Heart left ventricle (tissue), 16 donors: Measurements from ENCODE around the gene HACD2. TPM values are rescaled to one million over a fixed set of nuclear protein-coding genes. Genes with fewer than 3 reads are reported as not detected.

Experiments
- ATAC-seq, 4 donors: fragments of 200-7000 bp; cut with Tn5 transposase; one replicate each; pipeline ENCODE4 v1.9.1; 2020 to 2022; ENCODE audit warnings: moderate library complexity in 4 of 4, mild to moderate bottlenecking in 3 of 4, moderate number of reproducible peaks in 1 of 4
- DNase-seq, 5 donors: peaks; one replicate each; pipeline ENCODE4 v3.0.0-alpha.2; 2020
- H3K27ac ChIP-seq, 12 donors: fragments of 200-600 bp; sonication (generic) in 4 of 12; one replicate each; pipeline versions ENCODE4 v1.5.0 to v1.8.0; 2016 to 2022; ENCODE audit warnings: mild to moderate bottlenecking in 2 of 12
- H3K27me3 ChIP-seq, 9 donors: fragments of 200-600 bp; sonication (generic) in 2 of 9; one replicate each; pipeline versions ENCODE4 v1.5.1 to v1.8.0; 2016 to 2022; ENCODE audit warnings: mild to moderate bottlenecking in 3 of 9
- H3K36me3 ChIP-seq, 9 donors: fragments of 200-600 bp; sonication (generic) in 2 of 9; one replicate each; pipeline versions ENCODE4 v1.5.0 to v1.8.0; 2018 to 2022; ENCODE audit warnings: mild to moderate bottlenecking in 2 of 9
- H3K4me1 ChIP-seq, 12 donors: fragments of 200-600 bp; sonication (generic) in 4 of 12; one replicate each; pipeline versions ENCODE4 v1.5.0 to v1.8.0; 2016 to 2022; ENCODE audit warnings: mild to moderate bottlenecking in 3 of 12
- H3K4me3 ChIP-seq, 12 donors: fragments of 200-600 bp; sonication (generic) in 4 of 12; one replicate each; pipeline versions ENCODE4 v1.5.0 to v1.8.0; 2017 to 2022; ENCODE audit warnings: mild to moderate bottlenecking in 9 of 12, moderate library complexity in 4 of 12
- H3K9me3 ChIP-seq, 12 donors: fragments of 200-600 bp; sonication (generic) in 4 of 12; one replicate each; pipeline versions ENCODE4 v1.5.0 to v1.8.0; 2016 to 2022; ENCODE audit warnings: mild to moderate bottlenecking in 1 of 12
- POLR2A ChIP-seq, 2 donors: fragments of 450-650 bp; IDR thresholded peaks; one replicate each; pipeline ENCODE4 v1.6.1; 2017; ENCODE audit warnings: antibody characterized with exemption in 2 of 2, mild to moderate bottlenecking in 2 of 2, moderate library complexity in 2 of 2
- WGBS, 4 donors: extraction: QIAGEN DNeasy Blood & Tissue Kit in 2 of 4; methylation state at CpG; one replicate each; pipeline versions ENCODE4 v1.1.5 to v1.1.7; 2013 to 2018; 5-methylcytosine and 5-hydroxymethylcytosine counted together
- intact Hi-C, 10 donors: fragments of 100-400 bp; cut with DNase I; formaldehyde crosslinking; loops; one replicate each; pipeline versions ENCODE4 v1.11.1 to v1.14.2; 2022
- polyA plus RNA-seq, 2 donors: library from polyadenylated mRNA; stranded (reverse); fragments of 200-250 nt; gene quantifications; one replicate each; pipeline ENCODE4 v1.2.3, GENCODE V29; 2013
- total RNA-seq, 9 donors: library from RNA; depleted of rRNA in 2 of 9; stranded (reverse); fragments of >200 nt in 2 of 9; fragmentation: NEBNext Ultra II Directional in 3 of 9; extraction: Animal tissue kit (Norgen Biotek cat#: 25700) in 3 of 9; gene quantifications; one replicate each; pipeline versions ENCODE4 v1.1.0 to v1.2.4, GENCODE V29; 2016 to 2023
- TF ChIP-seq, protein P1 (sequence below), 12 donors: fragments of 200-600 bp; sonication (generic) in 4 of 12; IDR thresholded peaks; one replicate each; pipeline versions ENCODE4 v1.5.0 to v1.8.0; 2018 to 2022; ENCODE audit warnings: antibody characterized with exemption in 12 of 12, mild to moderate bottlenecking in 5 of 12
- donor health status: ischemic (EF 13 %, LVEDD 7.1; RV severe dilation, severe dysfunction).
- donor health status: healthy with polysubstance abuse.
- donor health status: DM: no; HTN: yes; CAD: no.
- donor health status: DM: no; HTN: no; CAD: no.
- donor health status: ischemic (EF 25% LVEDD 6.9; RV normal size, moderate dysfunction).
- donor health status: ischemic (EF 25% LVEDD 5.7; RV mildly dilated, moderate dysfunction).
- donor health status: healthy.
- donor health status: DM: yes; HTN: yes; CAD: no.
- donor health status: ischemic (EF 35%, LVEDD 5.7; RV mildly dilated, moderate dysfunction).
- donor health status: nonischemic (EF 11% LVEDD 7.7; RV severe dilation, severe dysfunction).
- donor health status: DM: yes; HTN: yes; CAD: no.
- donor health status: PGD.
- donor health status: ischemic (EF 29% LVEDD 5.4; RV normal size, mild dysfunction).
- donor health status: nonischemic (EF 23%, LVEDD 6.1; RV moderate dilation, normal function).

The HACD2 gene
- total and polyA plus RNA-seq, 11 donors: 5.6 to 23.3 (median 9.7) TPM

DNA sequence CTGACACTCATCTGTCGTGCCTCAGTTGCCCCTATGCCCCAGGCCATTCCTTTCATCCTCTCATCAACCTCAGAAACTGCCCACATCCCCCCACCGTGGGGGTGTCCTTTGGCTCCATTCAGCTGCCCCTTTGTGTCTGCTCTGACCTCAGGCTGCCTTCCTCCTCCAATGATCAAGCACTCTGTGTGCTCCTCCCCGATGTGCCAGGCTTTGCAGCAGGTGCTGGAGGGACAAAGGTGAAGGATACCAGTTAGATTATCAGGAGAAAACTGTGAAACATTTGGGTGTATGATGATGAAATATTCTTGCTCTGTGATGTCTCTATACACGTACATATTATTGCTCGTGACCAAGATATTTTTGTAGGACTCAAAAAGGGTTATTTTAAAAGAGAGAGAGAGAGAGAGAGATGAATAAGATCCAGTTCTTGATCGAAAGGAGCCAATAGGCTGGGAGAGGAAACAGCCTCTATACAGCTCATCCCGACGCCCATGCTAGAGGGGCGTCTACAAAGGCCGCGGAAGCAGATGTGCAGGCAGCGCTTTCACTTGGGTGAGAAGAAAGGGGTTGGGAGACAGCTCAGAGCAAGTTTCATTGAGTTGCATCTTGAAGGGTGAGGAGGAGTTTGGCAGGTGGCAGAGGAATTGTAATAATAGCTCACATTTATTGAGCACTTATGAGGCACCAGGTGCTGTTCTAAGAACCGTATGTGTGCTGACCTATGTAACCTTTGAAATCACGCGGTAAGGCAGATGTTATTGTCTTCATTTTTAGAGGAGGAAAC lies 107.7 kb downstream of the HACD2 start:
- Histone ChIP-seq H3K9me3 (no peaks in the 10 kb centered on the region), H3K27ac (no peak overlapping the region), H3K36me3 (no peaks in the 10 kb centered on the region), H3K4me3 (no peak overlapping the region), H3K27me3 (no peaks in the 10 kb centered on the region), H3K4me1 (no peaks in the 10 kb centered on the region)
- intact Hi-C loops: no loop called here
- DNase-seq (no peak), ATAC-seq (peak in 1 of 4 donors; percentile 23)
- TF ChIP-seq, protein P1, sequence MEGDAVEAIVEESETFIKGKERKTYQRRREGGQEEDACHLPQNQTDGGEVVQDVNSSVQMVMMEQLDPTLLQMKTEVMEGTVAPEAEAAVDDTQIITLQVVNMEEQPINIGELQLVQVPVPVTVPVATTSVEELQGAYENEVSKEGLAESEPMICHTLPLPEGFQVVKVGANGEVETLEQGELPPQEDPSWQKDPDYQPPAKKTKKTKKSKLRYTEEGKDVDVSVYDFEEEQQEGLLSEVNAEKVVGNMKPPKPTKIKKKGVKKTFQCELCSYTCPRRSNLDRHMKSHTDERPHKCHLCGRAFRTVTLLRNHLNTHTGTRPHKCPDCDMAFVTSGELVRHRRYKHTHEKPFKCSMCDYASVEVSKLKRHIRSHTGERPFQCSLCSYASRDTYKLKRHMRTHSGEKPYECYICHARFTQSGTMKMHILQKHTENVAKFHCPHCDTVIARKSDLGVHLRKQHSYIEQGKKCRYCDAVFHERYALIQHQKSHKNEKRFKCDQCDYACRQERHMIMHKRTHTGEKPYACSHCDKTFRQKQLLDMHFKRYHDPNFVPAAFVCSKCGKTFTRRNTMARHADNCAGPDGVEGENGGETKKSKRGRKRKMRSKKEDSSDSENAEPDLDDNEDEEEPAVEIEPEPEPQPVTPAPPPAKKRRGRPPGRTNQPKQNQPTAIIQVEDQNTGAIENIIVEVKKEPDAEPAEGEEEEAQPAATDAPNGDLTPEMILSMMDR (IDR thresholded peaks at IDR 0.05): no peak
- no peak for TF ChIP-seq POLR2A (IDR thresholded peaks at IDR 0.05)
- 66 to 76% (median 70%) methylated on average over 15 of the region's 15 CpGs for WGBS, 4 donors

DNA sequence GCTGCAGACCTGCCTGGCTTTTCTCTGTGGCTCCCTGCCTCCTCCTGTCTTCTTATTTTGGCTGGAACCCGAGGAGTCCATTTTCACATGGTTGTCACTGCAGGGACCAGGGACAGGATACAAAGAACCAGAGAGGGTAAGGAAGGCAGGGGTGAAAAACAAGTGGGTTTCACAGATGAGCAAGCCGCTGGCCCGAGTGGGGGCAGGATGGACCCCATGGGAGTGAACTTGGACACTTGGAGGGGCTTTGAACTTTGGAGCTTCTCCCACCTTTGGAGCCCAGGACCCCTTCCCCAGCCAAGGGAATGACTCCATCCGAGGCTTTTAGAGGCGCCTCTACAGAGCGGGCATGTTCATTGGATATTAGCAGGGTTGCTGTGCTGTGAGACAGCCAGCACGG lies 109.1 kb downstream of the HACD2 start:
- H3K27ac ChIP-seq: no peak overlapping the region
- TF ChIP-seq, protein P1 (IDR thresholded peaks at IDR 0.05): no peak
- TF ChIP-seq POLR2A (IDR thresholded peaks at IDR 0.05): no peak
- no peaks in the 10 kb centered on the region for H3K4me1 ChIP-seq
- intact Hi-C loops: no loop called here
- no peaks in the 10 kb centered on the region for H3K27me3 ChIP-seq
- 80 to 85% (median 83%) methylated on average over 7 of the region's 7 CpGs for WGBS, 4 donors
- no peaks in the 10 kb centered on the region for H3K36me3 ChIP-seq
- ATAC-seq (no peak), DNase-seq (no peak)
- no peak overlapping the region for H3K4me3 ChIP-seq
- no peaks in the 10 kb centered on the region for H3K9me3 ChIP-seq

DNA sequence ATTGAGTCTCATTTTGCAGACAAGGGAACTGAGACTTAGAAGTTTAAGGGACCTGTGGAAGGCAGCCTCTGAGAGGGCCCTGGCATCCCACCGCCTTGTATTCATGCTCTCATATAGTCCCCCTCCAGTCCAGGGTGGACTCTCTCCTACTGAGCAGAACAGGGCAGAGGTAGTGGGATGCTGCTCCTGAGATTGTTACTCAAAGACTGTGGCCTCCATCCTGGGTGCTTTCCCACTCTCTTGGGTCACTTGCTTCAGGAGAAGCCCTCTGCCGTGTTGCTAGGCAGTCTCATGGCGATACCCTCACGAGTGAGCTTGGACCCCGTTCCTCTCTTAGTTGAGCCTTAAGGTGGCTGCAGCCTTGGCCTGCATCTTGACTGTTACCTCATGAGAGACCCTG lies 113.7 kb downstream of the HACD2 start:
- Histone ChIP-seq H3K27ac (no peak overlapping the region), H3K9me3 (no peaks in the 10 kb centered on the region), H3K27me3 (no peaks in the 10 kb centered on the region), H3K4me1 (no peaks in the 10 kb centered on the region), H3K36me3 (no peaks in the 10 kb centered on the region), H3K4me3 (no peak overlapping the region)
- 88 to 98% (median 94%) methylated on average over 5 of the region's 5 CpGs for WGBS, 4 donors
- TF ChIP-seq, protein P1 (IDR thresholded peaks at IDR 0.05): no peak
- no peak for TF ChIP-seq POLR2A (IDR thresholded peaks at IDR 0.05)
- intact Hi-C loops: no loop called here
- no peak for ATAC-seq
- DNase-seq: no peak

DNA sequence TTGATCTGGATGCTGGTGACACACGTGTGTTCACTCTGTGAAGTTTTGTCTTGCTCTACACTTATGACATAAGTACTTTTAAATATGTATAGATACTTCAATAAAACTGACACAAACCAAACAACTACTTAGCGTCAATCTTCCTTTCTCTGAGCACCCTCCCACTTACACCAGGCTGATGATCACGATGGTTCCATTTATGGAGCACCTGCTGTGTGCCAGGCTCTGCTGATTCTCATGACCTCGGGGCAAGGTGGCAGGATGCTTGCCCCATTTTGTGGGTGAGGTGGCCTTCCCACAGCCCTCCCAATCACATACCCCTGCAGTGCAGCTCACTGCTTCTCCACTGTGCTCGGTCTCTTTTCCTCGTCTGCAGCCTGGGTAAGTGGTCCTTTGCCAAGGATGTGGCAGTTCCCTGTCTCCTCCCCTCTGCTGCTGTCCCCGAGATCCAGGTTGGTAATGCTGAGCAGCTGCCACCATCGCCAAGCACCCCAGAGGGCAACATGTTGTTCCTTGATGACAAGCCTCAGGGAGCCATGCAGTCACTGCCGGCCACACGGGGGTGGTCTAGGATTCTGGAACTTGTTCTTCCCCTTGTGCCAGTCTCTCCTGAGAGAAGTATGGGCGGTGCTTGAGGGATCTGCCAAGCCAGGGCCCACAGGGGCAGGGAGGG lies 115.4 kb downstream of the HACD2 start:
- Histone ChIP-seq H3K36me3 (no peaks in the 10 kb centered on the region), H3K27me3 (no peaks in the 10 kb centered on the region), H3K4me3 (no peak overlapping the region), H3K27ac (no peak overlapping the region), H3K9me3 (no peaks in the 10 kb centered on the region), H3K4me1 (no peaks in the 10 kb centered on the region)
- peak in 2 of 4 donors; percentile 26 to 27 for ATAC-seq
- TF ChIP-seq, protein P1 (IDR thresholded peaks at IDR 0.05): no peak
- TF ChIP-seq POLR2A (IDR thresholded peaks at IDR 0.05): no peak
- intact Hi-C loops: no loop called here
- no peak for DNase-seq
- WGBS, 4 donors: 65 to 77% (median 76%) methylated on average over 10 to 11 of the region's 11 CpGs
